ENCODE data around the gene DAP.

DNA sequence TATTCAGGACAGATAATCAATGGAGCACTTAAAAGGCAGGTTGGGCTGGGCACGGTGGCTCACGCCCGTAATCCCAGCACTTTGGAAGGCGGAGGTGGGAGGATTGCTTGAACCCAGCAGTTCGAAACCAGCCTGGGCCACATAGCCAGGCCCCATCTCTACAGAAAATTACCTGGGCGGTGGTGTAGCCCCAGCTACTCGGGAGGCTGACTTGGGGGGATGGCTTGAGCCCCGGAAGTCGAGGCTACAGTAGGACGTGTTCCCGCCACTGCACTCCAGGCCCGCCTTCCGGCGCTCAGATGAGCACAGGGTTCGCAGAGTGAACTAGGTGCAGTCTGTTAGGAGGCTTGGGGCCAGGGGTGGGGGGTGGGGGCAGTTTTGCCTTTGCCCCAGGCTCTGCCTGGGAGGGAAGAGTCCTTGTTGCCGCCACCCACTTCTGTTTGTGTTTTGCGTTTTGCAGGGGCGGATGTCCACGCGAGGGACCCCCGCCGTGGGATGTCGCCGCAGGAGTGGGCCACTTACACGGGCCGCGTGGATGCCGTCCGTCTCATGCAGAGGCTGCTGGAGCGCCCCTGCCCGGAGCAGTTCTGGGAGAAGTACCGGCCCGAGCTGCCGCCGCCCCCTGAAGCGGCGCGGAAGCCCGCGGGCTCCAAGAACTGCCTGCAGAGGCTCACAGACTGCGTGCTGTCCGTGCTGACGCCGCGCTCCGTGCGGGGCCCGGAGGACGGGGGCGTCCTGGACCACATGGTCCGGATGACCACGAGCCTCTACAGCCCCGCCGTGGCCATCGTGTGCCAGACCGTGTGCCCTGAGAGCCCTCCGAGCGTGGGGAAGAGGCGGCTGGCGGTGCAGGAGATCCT lies 112.0 kb downstream of the DAP start:
- no peak for TF ChIP-seq POLR2AphosphoS5 (IDR thresholded peaks at IDR 0.05; ENCODE audit: insufficient read depth in 1 of 2, low read depth in 1 of 2)
- no peak for TF ChIP-seq CTCF (IDR thresholded peaks at IDR 0.05)
